Activated CD8-positive, alpha-beta T cell treated with anti-CD3 and anti-CD28 coated beads for 36 hours (primary cell): ENCODE data around the gene HES3. TPM values are rescaled to one million over a fixed set of nuclear protein-coding genes. Genes with fewer than 3 reads are reported as not detected.

ENCODE experiments used
- ATAC-seq: fragments of 200-7000 bp; cut with Tn5 transposase; one replicate; pipeline ENCODE4 v1.10.0; 2021; ENCODE audit warnings: mild to moderate bottlenecking, moderate library complexity
- CTCF ChIA-PET: fragments of 350-600 bp; sonication (Branson Sonifier 250); formaldehyde crosslinking; loops from one replicate; lab custom pipeline; 2021; ENCODE audit warnings: antibody characterized with exemption; lab: Charles Lee
- POLR2A ChIA-PET: fragments of 350-600 bp; sonication (Branson Sonifier 250); formaldehyde crosslinking; loops from one replicate; lab custom pipeline; 2021; ENCODE audit warnings: antibody characterized with exemption; lab: Charles Lee
- DNase-seq: peaks from one replicate; pipeline ENCODE4 v3.0.0-alpha.2; 2020
- H3K27ac Mint-ChIP-seq: one replicate; pipeline ENCODE4 v1.8.0; 2021; ENCODE audit warnings: mild to moderate bottlenecking, mixed read lengths
- H3K27me3 Mint-ChIP-seq: one replicate; pipeline ENCODE4 v1.8.0; 2021; ENCODE audit warnings: mixed read lengths
- H3K36me3 Mint-ChIP-seq: one replicate; pipeline ENCODE4 v1.8.0; 2021; ENCODE audit warnings: low read depth, mixed read lengths
- H3K4me1 Mint-ChIP-seq: one replicate; pipeline ENCODE4 v1.8.0; 2021; ENCODE audit warnings: low read depth, mixed read lengths
- H3K4me3 Mint-ChIP-seq: one replicate; pipeline ENCODE4 v1.8.0; 2021; ENCODE audit warnings: mild to moderate bottlenecking, moderate library complexity, mixed read lengths
- H3K9me3 Mint-ChIP-seq: one replicate; pipeline ENCODE4 v1.8.0; 2021; ENCODE audit warnings: mixed read lengths
- CTCF ChIP-seq: fragments of 200-600 bp; IDR thresholded peaks from one replicate; pipeline ENCODE4 v1.8.0; 2022; ENCODE audit warnings: antibody characterized with exemption, mild to moderate bottlenecking
- intact Hi-C: fragments of 100-400 bp; cut with micrococcal nuclease; formaldehyde crosslinking; loops from one replicate; pipeline ENCODE4 v1.10.0; 2022
- total RNA-seq, 2 experiments: library from RNA; stranded (reverse); gene quantifications; one replicate each; pipeline ENCODE4 v1.2.3, GENCODE V29; 2021

The HES3 gene
- total RNA-seq, 2 experiments from 2014 or later, result not detected

GRCh38 chr1:6294890-6295556 lies 51.0 kb downstream of the HES3 start:
- no peak overlapping the region for H3K27ac Mint-ChIP-seq
- no peak for TF ChIP-seq CTCF
- H3K4me3 Mint-ChIP-seq, result no peak overlapping the region
- no peaks in the 10 kb centered on the region for H3K9me3 Mint-ChIP-seq
- intact Hi-C loops, result no loop called here
- ChIA-PET POLR2A (no interaction called here), CTCF (interaction anchor here (0.6 kb wide), 1 partner anchor 110 kb away, joined by 3 read pairs; no protein-coding TSS in a partner anchor)
- peaks cover 10% of the 10 kb centered on the region for H3K36me3 Mint-ChIP-seq
- H3K27me3 Mint-ChIP-seq, result no peaks in the 10 kb centered on the region
- no peak for DNase-seq
- ATAC-seq, result no peak
- H3K4me1 Mint-ChIP-seq, result peaks cover 2% of the 10 kb centered on the region

Other genes with a start within 250 kb of the HES3 start
- gene KCNAB2, start 198.3 kb upstream of the HES3 start, total RNA-seq, result 100 to 1,000 TPM; 290 to 299 TPM
- gene CHD5, start 63.9 kb upstream of the HES3 start, total RNA-seq, result under 1 TPM; 0.61 to 0.63 TPM
- 100 to 1,000 TPM; 372 to 473 TPM for gene RPL22, start 44.6 kb upstream of the HES3 start, total RNA-seq
- gene RNF207, start 38.1 kb upstream of the HES3 start, total RNA-seq, result 1 to 10 TPM; 4.9 to 9.9 TPM
- gene ICMT, start 8.2 kb upstream of the HES3 start, total RNA-seq, result 10 to 100 TPM; 35.3 to 38.1 TPM
- under 1 TPM; 0.34 to 0.41 TPM for gene GPR153, start 16.9 kb downstream of the HES3 start, total RNA-seq
- gene ACOT7, start 149.6 kb downstream of the HES3 start, total RNA-seq, result 10 to 100 TPM; 80.4 to 86.7 TPM
- gene HES2, start 175.7 kb downstream of the HES3 start, total RNA-seq, result under 1 TPM in 1 of 2 experiments, not detected in 1; 0.29 TPM
- gene ESPN, start 180.6 kb downstream of the HES3 start, total RNA-seq, result under 1 TPM; 0.83 to 0.99 TPM
- 10 to 100 TPM; 55.8 to 57.8 TPM for gene TNFRSF25, start 222.0 kb downstream of the HES3 start, total RNA-seq
- 1 to 10 TPM; 1.7 to 1.8 TPM for gene PLEKHG5, start 247.5 kb downstream of the HES3 start, total RNA-seq